Glutamatergic neuron (in vitro differentiated cells): ENCODE data around the gene ATG16L2. TPM values are rescaled to one million over a fixed set of nuclear protein-coding genes. Genes with fewer than 3 reads are reported as not detected.

Experiments used
- DNase-seq: peaks from one replicate; pipeline ENCODE4 v3.0.0; 2022
- H3K27ac Mint-ChIP-seq: one replicate; pipeline ENCODE4 v1.8.0; 2020; ENCODE audit warnings: mild to moderate bottlenecking, mixed read lengths, inconsistent platforms; ENCODE audit not compliant: unreplicated experiment
- H3K27me3 Mint-ChIP-seq: one replicate; pipeline ENCODE4 v1.8.0; 2020; ENCODE audit warnings: mild to moderate bottlenecking, moderate library complexity, mixed read lengths, inconsistent platforms; ENCODE audit not compliant: unreplicated experiment
- H3K36me3 Mint-ChIP-seq: one replicate; pipeline ENCODE4 v1.8.0; 2020; ENCODE audit warnings: mild to moderate bottlenecking, mixed read lengths, inconsistent platforms; ENCODE audit not compliant: unreplicated experiment
- H3K4me1 Mint-ChIP-seq: one replicate; pipeline ENCODE4 v1.8.0; 2020; ENCODE audit warnings: mild to moderate bottlenecking, low read depth, mixed read lengths, inconsistent platforms; ENCODE audit not compliant: unreplicated experiment
- H3K4me3 Mint-ChIP-seq: one replicate; pipeline ENCODE4 v1.8.0; 2020; ENCODE audit warnings: mild to moderate bottlenecking, mixed read lengths, inconsistent platforms; ENCODE audit not compliant: unreplicated experiment
- H3K9me3 Mint-ChIP-seq: one replicate; pipeline ENCODE4 v1.8.0; 2020; ENCODE audit warnings: mild to moderate bottlenecking, moderate library complexity, mixed read lengths, inconsistent platforms; ENCODE audit not compliant: unreplicated experiment
- total RNA-seq: library from RNA; stranded (reverse); fragmentation: NEBNext Ultra II Directional; extraction: Animal tissue kit (Norgen Biotek cat#: 25700); gene quantifications from one replicate; pipeline ENCODE4 v1.2.1, GENCODE V29; 2021; ENCODE audit not compliant: unreplicated experiment
- TF ChIP-seq, protein P1 (sequence below): fragments of 200-600 bp; sonication (generic); IDR thresholded peaks from one replicate; pipeline ENCODE4 v1.5.0; 2021; ENCODE audit not compliant: partially characterized antibody, unreplicated experiment

The ATG16L2 gene
- total RNA-seq, 1 donor from 2014 or later, result 6.9 TPM

DNA sequence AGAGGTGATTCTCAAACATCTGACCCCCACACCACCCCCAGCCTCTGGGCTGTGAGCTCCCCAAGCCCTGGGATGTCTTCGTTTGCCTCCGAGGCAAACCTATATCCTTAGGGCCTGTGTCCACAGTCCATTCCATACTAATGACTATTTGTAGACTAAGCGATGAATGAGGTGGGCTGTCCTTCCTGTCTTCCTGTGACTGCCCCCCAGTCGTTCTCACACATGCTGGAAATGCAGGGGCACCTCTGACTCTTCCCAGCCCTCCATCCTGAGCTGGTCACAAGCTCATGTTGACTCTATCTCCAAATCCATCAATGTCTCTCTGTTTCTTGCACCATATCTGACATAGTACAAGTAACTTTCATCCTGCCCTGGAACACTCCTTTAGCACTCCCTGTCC lies 4.8 kb downstream of the ATG16L2 start:
- Mint-ChIP-seq H3K4me3 (no peak overlapping the region), H3K27me3 (peaks cover 5% of the 10 kb centered on the region), H3K9me3 (peaks cover 8% of the 10 kb centered on the region), H3K36me3 (no peaks in the 10 kb centered on the region), H3K27ac (no peak overlapping the region), H3K4me1 (peaks cover 3% of the 10 kb centered on the region)
- DNase-seq, result no peak
- TF ChIP-seq, protein P1, sequence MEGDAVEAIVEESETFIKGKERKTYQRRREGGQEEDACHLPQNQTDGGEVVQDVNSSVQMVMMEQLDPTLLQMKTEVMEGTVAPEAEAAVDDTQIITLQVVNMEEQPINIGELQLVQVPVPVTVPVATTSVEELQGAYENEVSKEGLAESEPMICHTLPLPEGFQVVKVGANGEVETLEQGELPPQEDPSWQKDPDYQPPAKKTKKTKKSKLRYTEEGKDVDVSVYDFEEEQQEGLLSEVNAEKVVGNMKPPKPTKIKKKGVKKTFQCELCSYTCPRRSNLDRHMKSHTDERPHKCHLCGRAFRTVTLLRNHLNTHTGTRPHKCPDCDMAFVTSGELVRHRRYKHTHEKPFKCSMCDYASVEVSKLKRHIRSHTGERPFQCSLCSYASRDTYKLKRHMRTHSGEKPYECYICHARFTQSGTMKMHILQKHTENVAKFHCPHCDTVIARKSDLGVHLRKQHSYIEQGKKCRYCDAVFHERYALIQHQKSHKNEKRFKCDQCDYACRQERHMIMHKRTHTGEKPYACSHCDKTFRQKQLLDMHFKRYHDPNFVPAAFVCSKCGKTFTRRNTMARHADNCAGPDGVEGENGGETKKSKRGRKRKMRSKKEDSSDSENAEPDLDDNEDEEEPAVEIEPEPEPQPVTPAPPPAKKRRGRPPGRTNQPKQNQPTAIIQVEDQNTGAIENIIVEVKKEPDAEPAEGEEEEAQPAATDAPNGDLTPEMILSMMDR, result no peak

DNA sequence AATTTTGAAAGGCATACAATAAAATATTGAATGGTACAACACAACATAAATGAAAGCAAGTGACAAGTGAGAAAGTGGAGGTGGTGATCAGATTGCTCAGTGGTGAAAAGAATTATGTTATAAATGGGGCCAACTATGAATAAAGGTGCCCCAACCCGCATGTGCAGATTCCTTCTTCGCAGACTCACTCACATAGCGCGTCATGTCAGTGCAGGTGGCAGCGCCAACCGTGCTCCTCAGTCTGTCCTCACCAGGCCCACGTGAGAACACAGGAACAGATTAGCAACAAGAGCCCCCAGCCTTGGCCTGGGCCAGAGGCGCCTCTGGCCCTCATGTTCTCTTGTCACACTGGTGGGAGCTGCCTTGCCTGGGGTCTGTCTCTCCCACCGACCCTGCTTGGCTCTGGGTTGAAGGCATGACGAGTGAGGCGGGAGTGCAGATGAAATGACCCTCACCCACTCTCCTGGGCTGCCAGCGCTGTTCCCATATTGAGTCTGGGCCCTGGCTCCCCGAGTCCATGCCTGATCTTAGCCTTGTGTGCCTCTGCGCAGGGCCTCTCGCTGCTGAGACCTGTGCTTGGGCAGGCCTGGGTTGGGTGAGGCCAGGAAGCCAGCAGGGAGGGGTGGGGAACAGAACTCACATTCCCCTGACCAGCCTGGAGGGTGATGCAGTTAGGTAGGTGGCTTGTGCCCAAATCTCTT lies 6.4 kb downstream of the ATG16L2 start:
- peak overlapping the region; percentile 73 for H3K27ac Mint-ChIP-seq
- peaks cover 10% of the 10 kb centered on the region for H3K9me3 Mint-ChIP-seq
- H3K36me3 Mint-ChIP-seq, result no peaks in the 10 kb centered on the region
- no peak for DNase-seq
- H3K4me3 Mint-ChIP-seq, result peak overlapping the region; percentile 67
- TF ChIP-seq, protein P1, result no peak
- H3K27me3 Mint-ChIP-seq, result peaks cover 3% of the 10 kb centered on the region
- H3K4me1 Mint-ChIP-seq, result peaks cover 3% of the 10 kb centered on the region

- Mint-ChIP-seq H3K4me1 (peaks cover 3% of the 10 kb centered on the region), H3K9me3 (peaks cover 10% of the 10 kb centered on the region), H3K27ac (peak overlapping the region; percentile 73), H3K27me3 (peaks cover 3% of the 10 kb centered on the region), H3K4me3 (peak overlapping the region; percentile 67), H3K36me3 (no peaks in the 10 kb centered on the region)
- TF ChIP-seq, protein P1, result no peak
- no peak for DNase-seq
Observed at GRCh38 chr11:72821221-72821919, 7.2 kb downstream of the ATG16L2 start.

DNA sequence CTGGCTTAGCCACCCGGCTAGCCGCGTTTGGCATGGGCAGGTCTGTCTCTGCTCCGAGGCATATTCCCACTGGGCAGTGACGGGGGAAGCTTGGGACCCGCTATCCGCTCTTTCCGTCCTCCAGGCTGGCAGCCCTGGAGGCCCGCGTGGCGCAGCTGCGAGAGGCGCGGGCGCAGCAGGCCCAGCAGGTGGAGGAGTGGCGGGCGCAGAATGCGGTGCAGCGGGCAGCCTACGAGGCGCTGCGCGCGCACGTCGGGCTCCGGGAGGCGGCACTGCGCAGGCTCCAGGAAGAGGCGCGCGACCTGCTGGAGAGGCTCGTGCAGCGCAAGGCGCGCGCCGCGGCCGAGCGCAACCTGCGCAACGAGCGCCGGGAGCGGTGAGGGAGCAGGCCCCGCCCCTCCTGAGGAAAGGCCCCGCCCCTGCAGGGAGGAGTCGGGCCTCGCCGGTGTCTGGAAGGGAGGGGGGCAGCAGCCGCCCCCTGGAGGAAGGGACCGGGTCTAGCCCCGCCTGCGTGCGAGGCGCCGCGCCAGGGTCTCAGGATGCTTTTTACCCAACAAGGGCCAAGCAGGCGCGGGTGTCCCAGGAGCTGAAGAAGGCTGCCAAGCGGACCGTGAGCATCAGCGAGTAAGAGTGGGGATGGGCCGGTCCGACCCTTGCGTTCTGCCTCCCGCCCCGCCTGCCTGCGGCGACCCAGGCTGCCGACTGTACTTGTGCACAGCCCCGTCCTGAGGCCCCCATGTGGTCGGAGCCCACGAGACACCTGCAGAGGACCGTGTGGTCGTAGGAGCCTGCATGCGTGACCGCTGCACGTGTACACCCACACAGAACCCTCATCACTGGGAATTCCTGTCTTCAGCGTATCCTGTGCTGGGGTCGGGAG lies 7.9 kb downstream of the ATG16L2 start:
- Mint-ChIP-seq H3K36me3 (no peaks in the 10 kb centered on the region), H3K4me1 (peaks cover 3% of the 10 kb centered on the region), H3K27me3 (peaks cover 4% of the 10 kb centered on the region), H3K9me3 (peaks cover 10% of the 10 kb centered on the region), H3K4me3 (peak overlapping the region; percentile 55), H3K27ac (no peak overlapping the region)
- peak; percentile 95 for DNase-seq
- TF ChIP-seq, protein P1, result peak; percentile 43
